SU-DHL-6 (cell line): ENCODE results near the gene DOCK1.

Source experiments
- EZH2phosphoT487 ChIP-seq: fragments of 200-600 bp; sonication (generic), shearing (Covaris generic); conservative IDR thresholded peaks from 2 replicates; pipeline ENCODE4 v1.6.1; 2018; ENCODE audit warnings: mild to moderate bottlenecking, antibody characterized with exemption, low read length, moderate library complexity, mixed read lengths
- TF ChIP-seq, protein P1 (sequence below): fragments of 200-600 bp; sonication (generic); IDR thresholded peaks from one replicate; pipeline ENCODE4 v1.5.1; 2017; ENCODE audit warnings: antibody characterized with exemption, mild to moderate bottlenecking, low read length, moderate library complexity; ENCODE audit not compliant: insufficient read depth, poor library complexity, severe bottlenecking

GRCh38 chr10:127411062-127411461 is 505.8 kb downstream of the DOCK1 start:
- TF ChIP-seq, protein P1, sequence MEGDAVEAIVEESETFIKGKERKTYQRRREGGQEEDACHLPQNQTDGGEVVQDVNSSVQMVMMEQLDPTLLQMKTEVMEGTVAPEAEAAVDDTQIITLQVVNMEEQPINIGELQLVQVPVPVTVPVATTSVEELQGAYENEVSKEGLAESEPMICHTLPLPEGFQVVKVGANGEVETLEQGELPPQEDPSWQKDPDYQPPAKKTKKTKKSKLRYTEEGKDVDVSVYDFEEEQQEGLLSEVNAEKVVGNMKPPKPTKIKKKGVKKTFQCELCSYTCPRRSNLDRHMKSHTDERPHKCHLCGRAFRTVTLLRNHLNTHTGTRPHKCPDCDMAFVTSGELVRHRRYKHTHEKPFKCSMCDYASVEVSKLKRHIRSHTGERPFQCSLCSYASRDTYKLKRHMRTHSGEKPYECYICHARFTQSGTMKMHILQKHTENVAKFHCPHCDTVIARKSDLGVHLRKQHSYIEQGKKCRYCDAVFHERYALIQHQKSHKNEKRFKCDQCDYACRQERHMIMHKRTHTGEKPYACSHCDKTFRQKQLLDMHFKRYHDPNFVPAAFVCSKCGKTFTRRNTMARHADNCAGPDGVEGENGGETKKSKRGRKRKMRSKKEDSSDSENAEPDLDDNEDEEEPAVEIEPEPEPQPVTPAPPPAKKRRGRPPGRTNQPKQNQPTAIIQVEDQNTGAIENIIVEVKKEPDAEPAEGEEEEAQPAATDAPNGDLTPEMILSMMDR = no peak
- no peak for TF ChIP-seq EZH2phosphoT487
